ENCODE data around the gene ATP8B2. TPM values are rescaled to one million over a fixed set of nuclear protein-coding genes. Genes with fewer than 3 reads are reported as not detected.
"Not testable (repeated sequence)": the region's sequence is repeated elsewhere in the genome, so short reads cannot be mapped to it uniquely, and the experiment has no call there.

ATP8B2 gene
- polyA plus RNA-seq, 1 donor from 2014 or later: 20.7 TPM

DNA sequence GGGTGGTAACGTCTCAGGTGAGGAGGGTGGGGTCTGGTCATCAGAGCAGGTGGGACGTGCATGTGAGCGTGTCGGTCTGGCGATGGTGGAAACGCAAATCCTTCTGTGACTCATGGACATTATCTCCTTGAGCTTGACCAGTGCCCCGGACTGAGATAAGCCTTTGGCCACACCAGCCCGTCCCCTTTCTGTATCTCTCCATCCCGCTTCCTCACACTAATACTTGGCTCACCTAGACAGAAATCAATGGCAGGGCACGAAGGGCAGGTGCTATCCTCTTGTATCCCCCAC lies 12.3 kb upstream of the ATP8B2 start:
- peaks cover 3% of the 10 kb centered on the region for H3K27me3 Mint-ChIP-seq
- H3K4me1 Mint-ChIP-seq: no peaks in the 10 kb centered on the region
- peaks cover 0 to 14% (median 9%) of the 10 kb centered on the region in 3 donors for H3K9me3 Mint-ChIP-seq
- H3K27ac Mint-ChIP-seq: no peak overlapping the region
- H3K36me3 Mint-ChIP-seq: no peaks in the 10 kb centered on the region
- H3K4me3 Mint-ChIP-seq: no peak overlapping the region

DNA sequence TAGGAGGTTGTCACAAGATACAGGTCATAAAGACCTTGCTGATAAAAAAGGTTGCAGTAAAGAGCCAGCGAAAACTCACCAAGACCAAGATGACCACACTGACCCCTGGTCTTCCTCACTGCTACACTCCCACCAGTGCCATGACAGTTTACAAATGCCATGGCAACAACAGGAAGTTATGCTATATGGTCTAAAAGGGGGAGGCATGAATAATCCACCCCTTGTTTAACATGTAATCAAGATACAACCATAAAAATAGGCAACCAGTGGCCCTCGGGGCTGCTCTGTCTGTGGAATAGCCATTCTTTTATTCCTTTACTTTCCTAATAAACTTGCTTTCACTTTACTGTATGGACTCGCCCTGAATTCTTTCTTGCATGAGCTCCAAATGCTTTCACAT lies 11.1 kb upstream of the ATP8B2 start:
- not testable (repeated sequence) for H3K4me1 Mint-ChIP-seq, H3K27ac Mint-ChIP-seq, H3K27me3 Mint-ChIP-seq, H3K4me3 Mint-ChIP-seq, H3K36me3 Mint-ChIP-seq
- peaks cover 0 to 12% (median 6%) of the 10 kb centered on the region in 3 donors for H3K9me3 Mint-ChIP-seq

DNA sequence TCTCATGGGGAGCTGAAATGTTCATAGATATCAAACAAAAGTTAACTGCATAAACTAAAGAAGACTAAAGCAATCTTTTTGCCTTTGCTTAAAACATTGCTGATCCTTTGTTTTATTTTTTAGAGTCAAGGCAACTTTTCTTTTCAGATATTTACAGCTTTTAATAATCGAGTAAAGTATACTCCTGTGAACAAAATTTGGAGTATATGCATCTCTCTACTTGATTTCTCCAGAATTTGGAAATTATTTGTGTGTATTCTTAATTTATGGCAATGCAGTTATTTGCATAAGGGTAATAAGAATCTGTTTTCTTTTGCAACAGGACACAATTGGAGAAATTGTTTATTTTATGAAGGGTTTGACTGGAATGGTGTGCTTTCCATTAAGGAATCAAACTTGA lies 8.6 kb upstream of the ATP8B2 start:
- Mint-ChIP-seq H3K27me3 (peaks cover 6% of the 10 kb centered on the region), H3K4me3 (no peak overlapping the region), H3K4me1 (peaks cover 0 to 2% (median 0%) of the 10 kb centered on the region in 3 donors), H3K9me3 (peaks cover 0 to 11% (median 6%) of the 10 kb centered on the region in 3 donors), H3K36me3 (peaks cover 2% of the 10 kb centered on the region), H3K27ac (no peak overlapping the region)

DNA sequence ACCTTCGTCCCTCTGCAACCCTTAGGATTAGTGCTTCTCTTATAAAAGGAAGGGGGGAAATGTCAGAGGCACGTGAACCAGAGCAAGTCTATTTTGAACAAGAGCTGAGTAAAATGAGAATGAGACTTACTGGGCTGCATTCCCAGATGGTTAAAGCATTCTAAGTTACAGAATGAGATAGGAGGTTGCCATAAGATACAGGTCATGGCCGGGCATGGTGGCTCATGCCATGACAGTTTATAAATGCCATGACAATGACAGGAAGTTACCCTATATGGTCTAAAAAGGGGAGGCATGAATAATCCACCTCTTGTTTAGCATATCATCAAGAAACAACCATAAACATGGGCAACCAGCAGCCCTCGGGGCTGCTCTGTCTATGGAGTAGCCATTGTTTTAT lies 6.9 kb upstream of the ATP8B2 start:
- Mint-ChIP-seq H3K9me3 (peaks cover 0 to 11% (median 6%) of the 10 kb centered on the region in 3 donors), H3K27ac (no peak overlapping the region), H3K27me3 (peaks cover 6% of the 10 kb centered on the region), H3K4me3 (no peak overlapping the region), H3K4me1 (peaks cover 0 to 2% (median 0%) of the 10 kb centered on the region in 3 donors), H3K36me3 (peaks cover 2% of the 10 kb centered on the region)

DNA sequence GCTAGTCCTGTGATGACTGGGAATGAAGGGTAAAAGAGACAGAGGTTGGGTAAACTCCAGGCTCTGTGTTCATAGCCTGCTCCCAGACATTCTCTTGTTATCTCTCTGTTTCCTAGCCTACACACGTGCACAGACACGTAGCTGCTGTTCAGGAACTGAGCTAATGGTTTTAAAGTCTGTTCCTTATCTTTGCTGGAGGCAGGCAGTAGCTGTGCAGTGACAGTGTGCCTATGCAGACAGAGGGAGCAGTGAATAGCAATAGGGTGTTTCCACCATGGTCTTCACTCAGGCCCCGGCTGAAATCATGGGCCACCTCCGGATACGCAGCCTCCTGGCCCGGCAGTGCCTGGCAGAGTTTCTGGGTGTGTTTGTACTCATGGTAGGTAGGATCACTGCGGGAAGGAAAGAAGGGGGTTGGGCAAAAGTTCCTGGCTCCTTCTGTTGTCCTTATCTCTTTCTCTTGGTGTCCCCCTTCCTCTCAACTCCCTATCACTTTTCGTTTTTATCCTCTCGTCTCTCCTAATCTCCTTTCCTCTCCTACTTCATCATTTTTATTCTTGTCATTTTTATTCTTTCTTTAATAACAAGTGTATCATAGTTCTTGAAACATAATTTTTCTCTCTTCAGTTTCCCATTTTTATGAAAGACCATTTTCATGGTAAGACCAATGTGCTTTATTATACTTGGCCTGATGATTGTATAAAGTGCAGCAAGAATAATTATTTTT lies 4.3 kb upstream of the ATP8B2 start, which contains the start of gene AQP10:
Gene AQP10 (plus strand): TSS at position 212 of the 727 bp plus-strand sequence. CDS start 63 bp downstream, at position 275.
- Mint-ChIP-seq H3K4me3 (peak within 1 kb of the TSS in 1 of 4 donors; percentile 9), H3K4me1 (peaks cover 2 to 6% (median 5%) of the 10 kb centered on the region in 3 donors), H3K9me3 (peaks cover 0 to 11% (median 4%) of the 10 kb centered on the region in 3 donors), H3K27me3 (peaks cover 6% of the 10 kb centered on the region), H3K27ac (peak within 1 kb of the TSS in 1 of 3 donors; percentile 58), H3K36me3 (peaks cover 2% of the 10 kb centered on the region)

DNA sequence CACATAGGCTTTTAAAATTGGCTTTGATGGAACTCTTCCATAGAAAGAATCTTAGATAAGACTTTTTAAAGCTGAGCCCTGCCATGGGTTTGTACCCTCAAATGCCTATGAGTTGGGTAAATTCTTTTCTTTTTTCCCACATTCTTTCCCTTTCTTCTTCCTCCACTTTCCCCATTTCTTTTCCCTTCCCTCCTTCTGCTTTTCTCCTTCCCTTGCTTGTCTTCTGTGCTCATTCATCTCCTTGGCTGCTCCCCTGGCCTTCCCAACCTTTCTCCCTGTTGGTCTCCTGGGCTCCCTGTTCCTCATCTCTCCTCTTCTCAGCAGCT lies 3.8 kb upstream of the ATP8B2 start:
- not testable (repeated sequence) for H3K36me3 Mint-ChIP-seq, H3K27me3 Mint-ChIP-seq, H3K4me3 Mint-ChIP-seq
- H3K9me3 Mint-ChIP-seq: peaks cover 0 to 11% (median 4%) of the 10 kb centered on the region in 3 donors
- peak overlapping the region in 1 of 3 donors; percentile 58 for H3K27ac Mint-ChIP-seq
- peaks cover 7 to 10% (median 9%) of the 10 kb centered on the region in 3 donors for H3K4me1 Mint-ChIP-seq

DNA sequence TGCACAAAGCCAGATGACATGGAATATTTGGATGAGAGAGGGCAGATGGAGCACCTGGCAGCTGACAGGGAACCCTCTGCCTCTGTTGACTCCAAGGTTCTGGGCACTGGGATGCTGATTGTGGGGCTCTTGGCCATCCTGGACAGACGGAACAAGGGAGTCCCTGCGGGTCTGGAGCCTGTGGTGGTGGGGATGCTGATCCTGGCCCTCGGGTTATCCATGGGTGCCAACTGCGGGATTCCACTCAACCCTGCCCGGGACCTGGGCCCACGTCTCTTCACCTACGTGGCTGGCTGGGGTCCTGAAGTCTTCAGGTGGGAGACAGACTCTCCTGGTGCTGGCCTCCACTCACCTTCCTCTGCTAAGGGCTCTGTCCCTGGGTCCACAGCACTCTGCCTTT lies 1.8 kb upstream of the ATP8B2 start:
- peak overlapping the region in 2 of 4 donors; percentile 87 to 88 for H3K4me3 Mint-ChIP-seq

DNA sequence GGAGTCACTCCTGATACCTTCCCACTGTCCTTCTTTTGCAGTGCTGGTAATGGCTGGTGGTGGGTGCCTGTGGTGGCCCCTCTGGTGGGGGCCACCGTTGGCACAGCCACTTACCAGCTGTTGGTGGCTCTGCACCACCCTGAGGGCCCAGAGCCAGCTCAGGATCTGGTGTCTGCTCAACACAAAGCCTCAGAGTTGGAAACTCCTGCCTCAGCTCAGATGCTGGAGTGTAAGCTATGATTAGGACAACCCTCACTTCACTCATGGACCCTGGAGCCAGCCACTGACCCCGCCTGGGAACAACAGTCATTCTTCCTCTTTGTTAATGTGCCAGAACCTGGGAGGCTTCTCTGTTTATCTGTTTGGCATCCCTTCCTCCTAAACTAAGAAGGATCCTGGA lies 1.1 kb upstream of the ATP8B2 start:
- H3K36me3 Mint-ChIP-seq: peaks cover 2% of the 10 kb centered on the region
- no peaks in the 10 kb centered on the region for H3K9me3 Mint-ChIP-seq
- peak overlapping the region in 2 of 3 donors; percentile 46 to 57 for H3K27ac Mint-ChIP-seq
- H3K4me1 Mint-ChIP-seq: peaks cover 12 to 23% (median 21%) of the 10 kb centered on the region in 3 donors
- peaks cover 3% of the 10 kb centered on the region for H3K27me3 Mint-ChIP-seq
- peak overlapping the region; percentile 88 to 96 (median 94) for H3K4me3 Mint-ChIP-seq

More for the DNA sequence above, 1.8 kb upstream of the ATP8B2 start:
- Mint-ChIP-seq H3K4me1 (peaks cover 12 to 21% (median 20%) of the 10 kb centered on the region in 3 donors), H3K27ac (peak overlapping the region in 1 of 3 donors; percentile 57), H3K36me3 (peaks cover 2% of the 10 kb centered on the region), H3K9me3 (no peaks in the 10 kb centered on the region), H3K27me3 (peaks cover 3% of the 10 kb centered on the region)

DNA sequence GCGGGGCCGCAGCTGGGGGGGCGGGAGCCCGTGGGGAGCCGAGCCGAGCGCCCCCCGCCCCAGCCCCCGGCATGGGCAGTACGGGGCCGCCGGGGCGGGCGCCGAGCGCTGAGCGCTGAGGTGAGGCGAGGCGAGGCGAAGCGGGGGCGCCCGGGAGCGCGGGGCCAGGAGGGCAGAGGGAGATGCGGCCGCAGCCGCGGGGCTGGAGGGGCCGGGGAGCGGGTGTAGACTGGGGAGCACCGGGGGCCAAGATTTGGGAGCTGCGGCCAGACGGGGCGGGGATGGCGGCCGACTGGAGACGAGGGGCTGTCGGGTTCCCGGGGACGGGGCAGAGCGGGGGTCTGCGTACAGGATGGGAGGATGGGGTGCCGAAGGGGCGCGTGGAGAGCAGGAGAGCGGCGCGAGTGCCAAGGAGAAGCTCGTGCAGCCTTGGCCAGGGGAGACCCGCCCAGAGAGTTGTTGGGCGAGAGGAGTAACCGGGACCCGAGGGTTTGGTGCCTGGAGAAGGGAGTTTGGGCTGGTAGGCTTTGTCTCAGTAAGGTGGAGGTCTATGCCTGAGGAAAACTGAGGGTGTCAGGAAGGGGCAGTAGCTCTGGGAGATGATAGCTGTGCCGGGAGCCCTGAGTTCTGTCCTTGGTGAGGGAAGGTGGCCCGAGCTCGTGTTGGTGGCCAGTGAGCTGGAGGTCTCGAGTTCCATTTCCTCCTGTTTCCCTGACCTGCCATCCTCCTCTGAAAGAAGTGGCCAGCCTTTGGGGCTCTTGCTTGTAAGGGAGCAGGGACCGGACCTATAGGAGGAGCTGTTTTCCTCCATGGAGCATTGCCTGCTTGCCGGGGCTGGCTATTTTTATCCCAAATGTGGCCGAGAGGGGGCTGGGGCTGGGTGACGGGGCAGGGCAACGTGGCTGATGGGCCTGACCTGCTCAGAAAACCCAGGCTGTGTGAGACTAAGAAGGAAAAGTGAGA lies 539 bp downstream of the ATP8B2 start:
- Mint-ChIP-seq H3K27me3 (peaks cover 3% of the 10 kb centered on the region), H3K4me1 (peaks cover 17 to 34% (median 34%) of the 10 kb centered on the region in 3 donors), H3K36me3 (peaks cover 2% of the 10 kb centered on the region), H3K27ac (peak overlapping the region; percentile 83 to 97 (median 88)), H3K4me3 (peak overlapping the region; percentile 88 to 97 (median 94)), H3K9me3 (no peaks in the 10 kb centered on the region)

DNA sequence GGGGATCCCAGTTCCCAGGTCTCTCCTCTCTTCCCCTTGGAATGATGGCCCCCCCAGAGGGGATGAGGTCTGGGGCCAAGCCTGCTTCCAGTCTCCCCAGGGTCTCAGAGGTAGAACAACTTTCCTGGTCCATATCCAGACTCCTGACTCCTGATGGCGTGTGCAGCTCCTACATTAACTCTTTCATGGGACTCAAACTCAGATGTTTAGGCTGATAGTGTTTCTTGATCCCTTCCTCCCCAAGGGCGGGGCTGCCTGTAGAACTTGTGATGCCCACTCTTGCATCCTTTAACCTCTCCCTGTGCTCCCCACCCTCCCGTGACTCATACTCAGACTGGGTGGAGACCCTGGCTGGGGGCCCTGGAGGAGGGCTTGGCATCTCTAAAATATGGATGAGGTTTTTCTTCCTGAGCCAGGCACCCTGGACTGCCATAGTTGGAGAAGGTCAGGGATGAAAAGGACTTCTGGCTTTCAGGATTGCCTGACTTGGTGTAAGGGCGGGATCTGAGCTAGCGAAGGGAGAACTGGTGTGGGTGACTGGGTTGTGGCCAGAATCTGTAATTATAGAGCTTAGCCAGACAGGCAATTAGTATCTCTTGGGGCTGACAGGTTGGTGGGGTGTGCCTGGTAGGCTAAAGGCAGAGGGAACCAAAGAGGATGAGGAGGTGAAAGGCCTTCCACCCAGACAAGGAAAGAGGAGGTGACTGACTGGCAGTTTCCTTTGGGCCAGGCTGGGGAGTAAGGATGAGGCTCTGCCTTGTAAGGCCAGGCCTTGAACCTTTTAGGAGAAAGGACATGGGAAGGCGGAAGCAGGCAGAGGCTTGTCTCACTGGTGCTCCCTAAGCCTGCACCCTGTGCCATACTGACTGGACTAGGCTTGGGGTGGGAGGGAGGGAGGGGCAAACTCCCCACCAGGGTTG lies 1.5 kb downstream of the ATP8B2 start:
- H3K9me3 Mint-ChIP-seq: no peaks in the 10 kb centered on the region
- H3K4me3 Mint-ChIP-seq: peak overlapping the region; percentile 88 to 97 (median 94)
- peak overlapping the region; percentile 83 to 99 (median 97) for H3K27ac Mint-ChIP-seq

DNA sequence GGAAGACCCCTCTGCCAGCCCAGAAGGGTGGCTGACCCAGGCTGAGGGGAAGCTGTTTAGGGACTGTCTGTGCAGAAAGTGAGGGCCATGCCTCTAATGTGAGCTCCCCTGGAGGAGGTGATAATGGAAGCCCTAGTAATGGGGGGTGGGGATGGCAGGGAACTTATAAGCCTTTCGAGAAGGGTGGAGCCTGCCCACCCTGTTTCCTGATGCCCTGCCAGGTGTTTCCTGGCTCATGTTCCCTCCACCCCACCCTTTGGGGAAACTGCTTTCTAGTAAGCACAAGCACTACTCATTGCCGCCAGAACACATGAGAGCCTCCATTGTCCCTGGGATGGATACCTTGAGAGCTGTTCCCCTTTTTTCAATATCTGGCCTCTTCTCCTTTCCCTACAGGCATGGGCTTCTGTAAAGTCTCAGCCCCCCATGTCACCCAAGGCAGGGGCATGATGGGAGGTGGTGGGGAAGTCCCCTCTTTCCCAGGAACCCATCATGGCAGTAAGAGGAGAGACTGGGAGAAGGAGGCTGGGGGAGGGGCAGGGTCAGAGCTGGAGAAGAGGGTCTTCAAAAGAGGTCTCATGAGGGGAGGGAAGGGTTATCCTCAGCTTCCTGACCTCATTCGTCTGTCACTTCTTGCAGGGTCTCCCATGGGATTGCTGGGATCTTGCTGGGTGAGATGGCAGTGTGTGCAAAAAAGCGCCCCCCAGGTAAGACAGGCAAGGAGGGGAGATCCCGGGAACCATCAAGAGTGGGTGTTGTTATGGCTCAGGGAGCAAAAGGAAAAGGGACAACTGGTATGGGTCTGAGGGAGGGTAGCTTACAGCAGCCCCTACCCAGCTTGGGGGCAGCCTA lies 2.4 kb downstream of the ATP8B2 start:
- H3K9me3 Mint-ChIP-seq: no peaks in the 10 kb centered on the region
- no peaks in the 10 kb centered on the region for H3K27me3 Mint-ChIP-seq
- no peaks in the 10 kb centered on the region for H3K36me3 Mint-ChIP-seq
- peak overlapping the region; percentile 83 to 99 (median 93) for H3K27ac Mint-ChIP-seq
- peaks cover 23 to 35% (median 35%) of the 10 kb centered on the region in 3 donors for H3K4me1 Mint-ChIP-seq
- H3K4me3 Mint-ChIP-seq: peak overlapping the region; percentile 81 to 97 (median 92)

More for the DNA sequence above, 1.5 kb downstream of the ATP8B2 start:
- Mint-ChIP-seq H3K4me1 (peaks cover 20 to 35% (median 32%) of the 10 kb centered on the region in 3 donors), H3K36me3 (no peaks in the 10 kb centered on the region), H3K27me3 (no peaks in the 10 kb centered on the region)

DNA sequence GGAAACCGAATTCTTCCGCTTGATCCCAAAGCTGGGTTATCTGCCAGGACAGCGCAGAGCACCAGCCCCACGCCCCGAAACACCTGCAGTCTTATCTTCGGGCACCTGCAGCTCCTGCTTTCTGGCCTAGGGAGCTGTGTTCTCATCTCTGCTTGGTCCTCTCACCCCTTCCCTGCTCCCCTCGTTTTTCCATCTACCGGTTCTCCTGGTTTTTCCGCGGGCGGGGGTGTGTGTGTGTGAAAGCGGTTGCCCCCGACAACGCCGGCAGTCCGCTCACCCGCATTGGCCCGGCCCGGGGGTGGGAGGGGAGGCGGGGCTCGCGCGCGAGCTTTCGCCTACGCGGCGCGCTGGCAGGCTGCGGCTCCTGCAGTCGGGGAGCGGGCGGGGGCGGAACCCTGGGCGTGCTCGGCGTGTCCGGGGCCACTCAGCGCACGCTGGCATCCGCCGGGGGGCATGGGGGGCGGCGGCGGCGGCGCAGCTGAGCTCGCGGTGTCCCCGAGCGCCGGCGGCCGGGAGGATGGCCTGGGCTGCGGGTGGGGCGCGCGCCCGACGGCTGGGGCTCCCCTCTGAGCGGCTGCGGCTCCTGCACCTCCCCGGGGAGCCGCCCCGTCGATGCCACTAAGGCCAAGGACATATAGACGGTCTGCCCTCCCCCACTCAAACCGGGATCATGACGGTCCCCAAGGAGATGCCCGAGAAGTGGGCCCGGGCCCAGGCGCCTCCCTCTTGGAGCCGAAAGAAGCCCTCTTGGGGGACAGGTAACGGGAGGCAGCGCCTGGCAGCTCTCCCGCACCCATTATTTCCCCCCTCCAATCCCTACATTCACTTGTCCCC lies 3.2 kb downstream of the ATP8B2 start:
- Mint-ChIP-seq H3K9me3 (no peaks in the 10 kb centered on the region), H3K4me3 (peak overlapping the region; percentile 81 to 97 (median 92)), H3K36me3 (no peaks in the 10 kb centered on the region), H3K4me1 (peaks cover 23 to 37% (median 35%) of the 10 kb centered on the region in 3 donors), H3K27me3 (no peaks in the 10 kb centered on the region), H3K27ac (peak overlapping the region; percentile 78 to 93 (median 86))

DNA sequence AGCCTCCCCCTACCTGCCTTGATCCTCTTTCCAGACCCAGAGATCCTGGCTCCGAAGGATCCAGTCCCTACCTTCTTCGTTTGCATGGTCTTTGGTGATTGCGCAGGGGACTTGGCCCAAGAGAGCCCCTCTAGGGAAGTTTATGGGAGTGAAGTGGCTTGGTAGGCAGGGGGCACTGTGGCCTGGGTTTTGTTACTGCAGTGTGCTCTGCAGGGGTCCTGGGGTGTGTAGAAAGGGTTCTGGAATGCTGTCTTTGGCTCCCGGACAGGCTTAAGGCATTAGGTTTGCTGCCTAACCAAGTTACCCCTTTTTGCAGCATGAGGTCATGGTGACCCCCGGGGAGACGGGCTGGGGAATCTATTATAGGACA lies 3.8 kb downstream of the ATP8B2 start:
- peak overlapping the region; percentile 72 to 92 (median 86) for H3K4me3 Mint-ChIP-seq
- H3K36me3 Mint-ChIP-seq: no peaks in the 10 kb centered on the region
- H3K27ac Mint-ChIP-seq: peak overlapping the region; percentile 53 to 86 (median 78)
- no peaks in the 10 kb centered on the region for H3K9me3 Mint-ChIP-seq
- H3K27me3 Mint-ChIP-seq: no peaks in the 10 kb centered on the region
- H3K4me1 Mint-ChIP-seq: peaks cover 23 to 41% (median 38%) of the 10 kb centered on the region in 3 donors

All from IgD-negative memory B cell (primary cell).